ENCODE data around the gene CDK16. TPM values are rescaled to one million over a fixed set of nuclear protein-coding genes. Genes with fewer than 3 reads are reported as not detected.
A peak's percentile ranks its signal among the peaks of the same experiment; 100 is the strongest.

CDK16 gene
- total RNA-seq, 2 experiments from 2014 or later, result 85.3 to 88.3 TPM

GRCh38 chrX:47215291-47215900, 3.1 kb upstream of the CDK16 start:
- Mint-ChIP-seq H3K27me3 (ENCODE audit: low read depth) (no peaks in the 10 kb centered on the region), H3K9me3 (no peaks in the 10 kb centered on the region), H3K4me1 (ENCODE audit: low read depth) (peaks cover 29% of the 10 kb centered on the region), H3K27ac (peak overlapping the region; percentile 98), H3K36me3 (ENCODE audit: low read depth) (peaks cover 42% of the 10 kb centered on the region), H3K4me3 (no peak overlapping the region)
- CTCF ChIA-PET, result interaction anchor here (0.5 to 0.7 kb wide), 2 partner anchors 97 to 169 kb away, joined by 3 to 5 read pairs; no protein-coding TSS in a partner anchor
- no peak for DNase-seq
- intact Hi-C loops (cut with micrococcal nuclease), result loop anchor here (5.0 kb wide), 1 partner anchor 167 kb away; no protein-coding TSS in a partner anchor

GRCh38 chrX:47216393-47216925, 2.0 kb upstream of the CDK16 start:
- Mint-ChIP-seq H3K4me3 (peak overlapping the region; percentile 80), H3K4me1 (ENCODE audit: low read depth) (peaks cover 37% of the 10 kb centered on the region), H3K9me3 (no peaks in the 10 kb centered on the region), H3K36me3 (ENCODE audit: low read depth) (peaks cover 40% of the 10 kb centered on the region), H3K27me3 (ENCODE audit: low read depth) (no peaks in the 10 kb centered on the region), H3K27ac (peak overlapping the region; percentile 98)
- DNase-seq, result no peak
- CTCF ChIA-PET, result interaction anchor here (0.7 to 1.4 kb wide), 2 partner anchors 72 to 168 kb away, joined by 3 to 4 read pairs; partner anchors contain the start of genes NDUFB11 and RBM10
- intact Hi-C loops (cut with micrococcal nuclease), result loop anchor here (2.0 to 5.0 kb wide), 2 partner anchors 72 to 166 kb away; partner anchors contain the start of genes NDUFB11 and RBM10

GRCh38 chrX:47217121-47217851, 1.2 kb upstream of the CDK16 start:
- CTCF ChIA-PET, result interaction anchor here (1.4 kb wide), 1 partner anchor 72 kb away, joined by 4 read pairs; the partner anchor contains the start of genes NDUFB11 and RBM10
- Mint-ChIP-seq H3K9me3 (no peaks in the 10 kb centered on the region), H3K27me3 (ENCODE audit: low read depth) (no peaks in the 10 kb centered on the region), H3K4me1 (ENCODE audit: low read depth) (peaks cover 37% of the 10 kb centered on the region), H3K36me3 (ENCODE audit: low read depth) (peaks cover 34% of the 10 kb centered on the region), H3K4me3 (peak overlapping the region; percentile 80), H3K27ac (peak overlapping the region; percentile 98)
- peak; percentile 52 for DNase-seq
- intact Hi-C loops (cut with micrococcal nuclease), result loop anchor here (1.0 to 5.0 kb wide), 6 partner anchors 24 to 265 kb away; partner anchors contain the start of genes NDUFB11, RBM10 and UBA1

- Mint-ChIP-seq H3K4me1 (ENCODE audit: low read depth) (peaks cover 37% of the 10 kb centered on the region), H3K27ac (peak overlapping the region; percentile 98), H3K4me3 (peak overlapping the region; percentile 80), H3K36me3 (ENCODE audit: low read depth) (peaks cover 33% of the 10 kb centered on the region), H3K27me3 (ENCODE audit: low read depth) (no peaks in the 10 kb centered on the region), H3K9me3 (no peaks in the 10 kb centered on the region)
- intact Hi-C loops (cut with micrococcal nuclease), result loop anchor here (1.0 to 5.0 kb wide), 8 partner anchors 15 to 343 kb away; partner anchors contain the start of genes ARAF, NDUFB11, RBM10 and UBA1
- peak; percentile 98 for DNase-seq
- CTCF ChIA-PET, result interaction anchor here (0.7 to 1.4 kb wide), 2 partner anchors 20 to 73 kb away, joined by 3 to 4 read pairs; partner anchors contain the start of genes NDUFB11 and RBM10
Observed at GRCh38 chrX:47217852-47218279, 615 bp upstream of the CDK16 start.

GRCh38 chrX:47218920-47219815, 687 bp downstream of the CDK16 start:
- Mint-ChIP-seq H3K36me3 (ENCODE audit: low read depth) (peaks cover 27% of the 10 kb centered on the region), H3K4me1 (ENCODE audit: low read depth) (peaks cover 37% of the 10 kb centered on the region), H3K9me3 (no peaks in the 10 kb centered on the region), H3K4me3 (peak overlapping the region; percentile 88), H3K27me3 (ENCODE audit: low read depth) (no peaks in the 10 kb centered on the region), H3K27ac (peak overlapping the region; percentile 86)
- DNase-seq, result peak; percentile 58
- CTCF ChIA-PET, result interaction anchor here (0.7 kb wide), 1 partner anchor 12 kb away, joined by 4 read pairs; no protein-coding TSS in a partner anchor
- intact Hi-C loops (cut with micrococcal nuclease), result loop anchor here (1.0 to 5.0 kb wide), 3 partner anchors 14 to 342 kb away; partner anchors contain the start of genes ARAF and USP11

- intact Hi-C loops (cut with micrococcal nuclease), result no loop called here
- Mint-ChIP-seq H3K27ac (peak overlapping the region; percentile 41), H3K4me1 (ENCODE audit: low read depth) (peaks cover 26% of the 10 kb centered on the region), H3K4me3 (no peak overlapping the region), H3K36me3 (ENCODE audit: low read depth) (peaks cover 30% of the 10 kb centered on the region), H3K27me3 (ENCODE audit: low read depth) (no peaks in the 10 kb centered on the region), H3K9me3 (no peaks in the 10 kb centered on the region)
- CTCF ChIA-PET, result no interaction called here
- no peak for DNase-seq
Observed at GRCh38 chrX:47221756-47222155, 3.3 kb downstream of the CDK16 start.

GRCh38 chrX:47222751-47223350, 4.4 kb downstream of the CDK16 start:
- Mint-ChIP-seq H3K9me3 (no peaks in the 10 kb centered on the region), H3K4me3 (no peak overlapping the region), H3K27me3 (ENCODE audit: low read depth) (no peaks in the 10 kb centered on the region), H3K4me1 (ENCODE audit: low read depth) (peaks cover 19% of the 10 kb centered on the region), H3K27ac (no peak overlapping the region), H3K36me3 (ENCODE audit: low read depth) (peaks cover 27% of the 10 kb centered on the region)
- intact Hi-C loops (cut with micrococcal nuclease), result no loop called here
- CTCF ChIA-PET, result no interaction called here
- DNase-seq, result no peak

- Mint-ChIP-seq H3K36me3 (ENCODE audit: low read depth) (peaks cover 33% of the 10 kb centered on the region), H3K4me3 (no peak overlapping the region)
Observed at GRCh38 chrX:47223476-47224250, 5.2 kb downstream of the CDK16 start.

DNA sequence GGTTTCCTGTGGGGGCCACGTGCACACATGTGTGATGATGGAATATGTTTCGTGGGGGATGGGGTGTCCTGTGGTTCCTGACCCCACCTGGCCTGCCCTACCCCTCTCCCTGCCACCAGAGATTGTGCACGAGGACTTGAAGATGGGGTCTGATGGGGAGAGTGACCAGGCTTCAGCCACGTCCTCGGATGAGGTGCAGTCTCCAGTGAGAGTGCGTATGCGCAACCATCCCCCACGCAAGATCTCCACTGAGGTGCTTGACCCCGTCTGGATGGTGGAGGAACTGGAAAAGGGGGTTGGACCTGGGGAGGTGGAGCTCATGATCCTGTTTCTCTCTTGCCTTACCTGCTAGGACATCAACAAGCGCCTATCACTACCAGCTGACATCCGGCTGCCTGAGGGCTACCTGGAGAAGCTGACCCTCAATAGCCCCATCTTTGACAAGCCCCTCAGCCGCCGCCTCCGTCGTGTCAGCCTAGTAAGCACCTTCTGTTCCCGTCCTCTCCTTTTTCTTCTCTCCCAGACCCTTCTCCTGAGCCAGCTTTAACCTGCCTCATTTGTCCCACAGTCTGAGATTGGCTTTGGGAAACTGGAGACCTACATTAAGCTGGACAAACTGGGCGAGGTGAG, 5.9 kb downstream of the CDK16 start:
- Mint-ChIP-seq H3K36me3 (ENCODE audit: low read depth) (peaks cover 34% of the 10 kb centered on the region), H3K4me1 (ENCODE audit: low read depth) (peaks cover 18% of the 10 kb centered on the region), H3K4me3 (no peak overlapping the region), H3K27me3 (ENCODE audit: low read depth) (no peaks in the 10 kb centered on the region), H3K27ac (no peak overlapping the region), H3K9me3 (no peaks in the 10 kb centered on the region)
- intact Hi-C loops (cut with micrococcal nuclease), result no loop called here
- no peak for DNase-seq
- CTCF ChIA-PET, result interaction anchor here (0.5 kb wide), 1 partner anchor 161 kb away, joined by 5 read pairs; no protein-coding TSS in a partner anchor

More at GRCh38 chrX:47223476-47224250, 5.2 kb downstream of the CDK16 start:
- H3K27ac Mint-ChIP-seq, result no peak overlapping the region
- no peaks in the 10 kb centered on the region for H3K9me3 Mint-ChIP-seq
- no peak for DNase-seq
- intact Hi-C loops (cut with micrococcal nuclease), result no loop called here
- H3K27me3 Mint-ChIP-seq (ENCODE audit: low read depth), result no peaks in the 10 kb centered on the region
- peaks cover 19% of the 10 kb centered on the region for H3K4me1 Mint-ChIP-seq (ENCODE audit: low read depth)
- CTCF ChIA-PET, result no interaction called here

GRCh38 chrX:47224896-47225290, 6.4 kb downstream of the CDK16 start:
- Mint-ChIP-seq H3K4me3 (no peak overlapping the region), H3K27me3 (ENCODE audit: low read depth) (no peaks in the 10 kb centered on the region), H3K9me3 (no peaks in the 10 kb centered on the region), H3K4me1 (ENCODE audit: low read depth) (peaks cover 13% of the 10 kb centered on the region), H3K36me3 (ENCODE audit: low read depth) (peaks cover 31% of the 10 kb centered on the region), H3K27ac (no peak overlapping the region)
- DNase-seq, result no peak
- CTCF ChIA-PET, result interaction anchor here (0.5 kb wide), 1 partner anchor 160 kb away, joined by 5 read pairs; no protein-coding TSS in a partner anchor
- intact Hi-C loops (cut with micrococcal nuclease), result no loop called here
